Endodermal cell (in vitro differentiated cells): ENCODE measurements around the gene IGSF9B. TPM values are rescaled to one million over a fixed set of nuclear protein-coding genes. Genes with fewer than 3 reads are reported as not detected.

Source experiments
- DNase-seq: peaks from one replicate; pipeline ENCODE4 v3.0.0-alpha.2; 2017
- H3K27ac ChIP-seq: 2 replicates; pipeline ENCODE4 v1.5.1; 2013; ENCODE audit warnings: mild to moderate bottlenecking, low read depth, low read length, moderate library complexity
- H3K27me3 ChIP-seq: 2 replicates; pipeline ENCODE4 v1.6.1; 2013; ENCODE audit warnings: mild to moderate bottlenecking, low read length, moderate library complexity; ENCODE audit not compliant: insufficient read depth, control insufficient read depth, poor library complexity, severe bottlenecking
- H3K36me3 ChIP-seq: 2 replicates; pipeline ENCODE4 v1.7.0; 2013; ENCODE audit warnings: mild to moderate bottlenecking, low read length, moderate library complexity; ENCODE audit not compliant: control insufficient read depth, insufficient read depth
- H3K4me1 ChIP-seq: one replicate; pipeline ENCODE4 v1.7.0; 2013; ENCODE audit warnings: low read length; ENCODE audit not compliant: control insufficient read depth, insufficient read depth
- H3K4me3 ChIP-seq: 2 replicates; pipeline ENCODE4 v1.5.1; 2013; ENCODE audit warnings: mild to moderate bottlenecking, low read length, moderate library complexity
- H3K9ac ChIP-seq: 2 replicates; pipeline ENCODE4 v1.6.1; 2013; ENCODE audit warnings: mild to moderate bottlenecking, low read length, moderate library complexity; ENCODE audit not compliant: poor library complexity, severe bottlenecking; ENCODE audit errors: extremely low read depth
- H3K9me3 ChIP-seq: 2 replicates; pipeline ENCODE4 v1.6.1; 2013; ENCODE audit warnings: mild to moderate bottlenecking, low read length, moderate library complexity; ENCODE audit not compliant: control insufficient read depth
- H3K27ac Mint-ChIP-seq: 2 replicates; pipeline ENCODE4 v1.8.0; 2020; ENCODE audit warnings: mixed read lengths
- H3K27me3 Mint-ChIP-seq: 2 replicates; pipeline ENCODE4 v1.8.0; 2021; ENCODE audit warnings: mild to moderate bottlenecking, mixed read lengths; ENCODE audit not compliant: insufficient read depth
- H3K36me3 Mint-ChIP-seq: 2 replicates; pipeline ENCODE4 v1.8.0; 2020; ENCODE audit warnings: low read depth, mixed read lengths
- H3K4me1 Mint-ChIP-seq: 2 replicates; pipeline ENCODE4 v1.8.0; 2020; ENCODE audit warnings: mixed read lengths
- H3K4me3 Mint-ChIP-seq: 2 replicates; pipeline ENCODE4 v1.8.0; 2020; ENCODE audit warnings: mild to moderate bottlenecking, moderate library complexity, mixed read lengths
- H3K9me3 Mint-ChIP-seq: 2 replicates; pipeline ENCODE4 v1.8.0; 2020; ENCODE audit warnings: mild to moderate bottlenecking, mixed read lengths
- CTCF ChIP-seq: fragments of 200-600 bp; sonication (generic); conservative IDR thresholded peaks from 2 replicates; pipeline ENCODE4 v1.5.0; 2021; ENCODE audit warnings: antibody characterized with exemption, mild to moderate bottlenecking
- WGBS, 2 experiments: methylation state at CpG; one replicate each; pipeline versions ENCODE4 v1.1.5 to v1.1.7; 2013; ENCODE audit warnings: missing lambda C conversion rate in 2 of 2, mixed read lengths in 1 of 2; ENCODE audit not compliant: insufficient coverage in 1 of 2, insufficient read length in 1 of 2; 5-methylcytosine and 5-hydroxymethylcytosine counted together
- total RNA-seq, 2 donors: library from RNA; stranded (reverse); fragmentation: NEBNext Ultra II Directional in 1 of 2; extraction: Animal tissue kit (Norgen Biotek cat#: 25700) in 1 of 2; gene quantifications; 2 replicates in 1 of 2; 3 replicates in 1 of 2; pipeline ENCODE4 v1.2.1, GENCODE V29; 2021

The IGSF9B gene
- total RNA-seq, 2 donors from 2014 or later = 14.1 to 23.0 TPM

- H3K27me3 Mint-ChIP-seq = peaks cover 36% of the 10 kb centered on the region
- Histone ChIP-seq H3K27ac (no peak overlapping the region), H3K27me3 (peaks cover 13% of the 10 kb centered on the region), H3K9me3 (no peaks in the 10 kb centered on the region), H3K36me3 (no peaks in the 10 kb centered on the region), H3K9ac (no peak overlapping the region), H3K4me3 (no peak overlapping the region), H3K4me1 (no peaks in the 10 kb centered on the region)
- no peaks in the 10 kb centered on the region for H3K4me1 Mint-ChIP-seq
- WGBS, 2 experiments = 84% methylated on average over 5 to 7 of the region's 7 CpGs
- no peak overlapping the region for H3K27ac Mint-ChIP-seq
- H3K36me3 Mint-ChIP-seq = no peaks in the 10 kb centered on the region
- TF ChIP-seq CTCF = no peak
- H3K4me3 Mint-ChIP-seq = no peak overlapping the region
- H3K9me3 Mint-ChIP-seq = no peaks in the 10 kb centered on the region
- no peak for DNase-seq
Observed at GRCh38 chr11:133964356-133964755, 7.6 kb upstream of the IGSF9B start.

GRCh38 chr11:133961890-133962289, 5.1 kb upstream of the IGSF9B start:
- TF ChIP-seq CTCF = no peak
- peaks cover 42% of the 10 kb centered on the region for H3K27me3 Mint-ChIP-seq
- Histone ChIP-seq H3K4me1 (peaks cover 5% of the 10 kb centered on the region), H3K36me3 (no peaks in the 10 kb centered on the region), H3K27me3 (peaks cover 22% of the 10 kb centered on the region), H3K9ac (no peak overlapping the region), H3K9me3 (no peaks in the 10 kb centered on the region), H3K4me3 (no peak overlapping the region), H3K27ac (no peak overlapping the region)
- 82 to 85% methylated on average over 3 to 8 of the region's 8 CpGs for WGBS, 2 experiments
- DNase-seq = no peak
- peaks cover 9% of the 10 kb centered on the region for H3K4me1 Mint-ChIP-seq
- no peaks in the 10 kb centered on the region for H3K36me3 Mint-ChIP-seq
- no peak overlapping the region for H3K4me3 Mint-ChIP-seq
- no peaks in the 10 kb centered on the region for H3K9me3 Mint-ChIP-seq
- no peak overlapping the region for H3K27ac Mint-ChIP-seq

DNA sequence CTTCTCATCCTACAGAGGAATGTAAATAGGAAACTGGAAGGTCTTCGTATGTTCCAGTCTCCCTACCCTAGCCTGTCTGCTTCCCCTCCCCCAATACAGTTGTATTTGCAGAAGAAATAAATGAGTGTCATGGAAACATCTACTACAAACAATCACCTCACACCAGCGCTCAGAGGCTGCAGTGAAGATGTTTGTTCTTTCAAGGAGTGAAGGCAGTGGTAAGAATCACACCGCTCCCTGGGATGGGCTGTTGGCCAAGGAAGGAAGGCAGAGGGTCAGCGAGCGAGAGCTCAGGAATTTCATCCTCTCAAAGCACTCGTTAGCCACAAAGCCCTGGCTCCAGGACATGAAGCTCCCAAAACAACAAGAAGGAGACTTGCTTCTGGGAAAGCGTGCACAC, 1.1 kb upstream of the IGSF9B start:
- peak overlapping the region; percentile 87 for H3K4me3 Mint-ChIP-seq
- peaks cover 59% of the 10 kb centered on the region for H3K27me3 Mint-ChIP-seq

More for the DNA sequence above, 1.1 kb upstream of the IGSF9B start:
- Mint-ChIP-seq H3K4me1 (peaks cover 17% of the 10 kb centered on the region), H3K36me3 (no peaks in the 10 kb centered on the region), H3K27ac (no peak overlapping the region), H3K9me3 (no peaks in the 10 kb centered on the region)
- Histone ChIP-seq H3K9ac (no peak overlapping the region), H3K9me3 (no peaks in the 10 kb centered on the region), H3K4me3 (peak overlapping the region; percentile 93), H3K27ac (no peak overlapping the region), H3K27me3 (peaks cover 50% of the 10 kb centered on the region), H3K36me3 (no peaks in the 10 kb centered on the region), H3K4me1 (peaks cover 5% of the 10 kb centered on the region)
- DNase-seq = no peak
- no peak for TF ChIP-seq CTCF
- WGBS, 2 experiments = 85 to 96% methylated on average over 4 to 6 of the region's 7 CpGs
